ENCODE measurements around the gene SCAPER.

SCAPER gene

DNA sequence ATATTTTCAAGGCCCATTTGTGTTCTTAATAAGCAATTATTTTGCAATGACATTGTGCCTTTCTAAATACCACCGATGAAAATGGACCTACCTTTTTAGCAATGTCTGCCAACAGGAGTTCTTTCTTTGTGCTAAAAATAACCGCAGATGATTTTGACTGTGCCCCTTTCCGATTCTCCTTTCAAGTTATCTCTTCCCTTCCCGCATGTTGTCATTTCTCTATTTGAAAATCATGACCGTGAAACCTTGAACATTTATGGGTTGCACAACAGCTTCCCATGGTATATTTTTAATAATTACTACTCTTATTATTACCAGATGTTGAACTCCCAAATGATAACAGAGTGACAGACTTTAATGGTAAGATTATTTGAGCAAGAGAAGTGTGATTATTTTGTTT is 583.5 kb downstream of the SCAPER start:
- TF ChIP-seq, protein P1, sequence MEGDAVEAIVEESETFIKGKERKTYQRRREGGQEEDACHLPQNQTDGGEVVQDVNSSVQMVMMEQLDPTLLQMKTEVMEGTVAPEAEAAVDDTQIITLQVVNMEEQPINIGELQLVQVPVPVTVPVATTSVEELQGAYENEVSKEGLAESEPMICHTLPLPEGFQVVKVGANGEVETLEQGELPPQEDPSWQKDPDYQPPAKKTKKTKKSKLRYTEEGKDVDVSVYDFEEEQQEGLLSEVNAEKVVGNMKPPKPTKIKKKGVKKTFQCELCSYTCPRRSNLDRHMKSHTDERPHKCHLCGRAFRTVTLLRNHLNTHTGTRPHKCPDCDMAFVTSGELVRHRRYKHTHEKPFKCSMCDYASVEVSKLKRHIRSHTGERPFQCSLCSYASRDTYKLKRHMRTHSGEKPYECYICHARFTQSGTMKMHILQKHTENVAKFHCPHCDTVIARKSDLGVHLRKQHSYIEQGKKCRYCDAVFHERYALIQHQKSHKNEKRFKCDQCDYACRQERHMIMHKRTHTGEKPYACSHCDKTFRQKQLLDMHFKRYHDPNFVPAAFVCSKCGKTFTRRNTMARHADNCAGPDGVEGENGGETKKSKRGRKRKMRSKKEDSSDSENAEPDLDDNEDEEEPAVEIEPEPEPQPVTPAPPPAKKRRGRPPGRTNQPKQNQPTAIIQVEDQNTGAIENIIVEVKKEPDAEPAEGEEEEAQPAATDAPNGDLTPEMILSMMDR (IDR thresholded peaks at IDR 0.05) = no peak

- TF ChIP-seq, protein P1 (IDR thresholded peaks at IDR 0.05) = no peak
These were observed 584.0 kb downstream of the SCAPER start for GRCh38 chr15:76321171-76321570.

- TF ChIP-seq, protein P1 (IDR thresholded peaks at IDR 0.05) = no peak
These were observed 585.1 kb downstream of the SCAPER start for GRCh38 chr15:76320012-76320411.

- TF ChIP-seq, protein P1 (IDR thresholded peaks at IDR 0.05) = no peak
These were observed 591.4 kb downstream of the SCAPER start for GRCh38 chr15:76313731-76314130.

DNA sequence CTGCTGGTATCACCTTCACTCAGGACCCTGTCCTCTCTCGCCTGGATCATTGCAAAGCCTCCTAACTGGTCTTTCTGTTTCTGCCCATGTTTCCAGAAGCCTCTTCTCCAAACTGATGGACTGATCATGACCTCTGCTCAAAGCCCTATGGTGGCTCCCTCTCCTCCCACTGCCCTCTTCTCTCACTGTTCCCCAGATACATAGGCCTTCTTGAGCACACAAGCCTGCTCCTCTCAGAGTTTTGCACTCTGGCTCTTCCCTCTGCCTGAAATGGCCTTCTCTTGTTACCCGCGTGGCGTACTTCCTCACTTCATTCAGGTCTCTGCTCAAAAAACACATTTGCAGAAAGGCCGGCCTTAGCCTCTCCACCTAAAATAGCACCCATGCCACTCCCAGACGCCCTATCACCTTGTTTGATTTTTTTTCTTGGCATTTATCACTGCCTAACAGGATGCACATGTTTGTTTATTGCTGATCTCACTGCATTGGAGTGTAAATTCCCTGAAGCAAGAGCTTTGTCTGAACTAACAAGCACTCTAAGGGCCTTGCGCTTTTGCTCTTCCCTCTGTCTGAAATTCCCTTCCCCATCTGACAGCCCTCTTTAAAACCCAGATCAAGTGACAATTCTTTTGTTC is 592.5 kb downstream of the SCAPER start:
- TF ChIP-seq, protein P1 (IDR thresholded peaks at IDR 0.05) = no peak

GRCh38 chr15:76311100-76311953 is 593.8 kb downstream of the SCAPER start, which contains the start of gene ETFA:
ETFA (minus strand) TSS chr15:76311469; CDS start chr15:76311388, 81 bp downstream.
- TF ChIP-seq, protein P1 (IDR thresholded peaks at IDR 0.05) = no peak

DNA sequence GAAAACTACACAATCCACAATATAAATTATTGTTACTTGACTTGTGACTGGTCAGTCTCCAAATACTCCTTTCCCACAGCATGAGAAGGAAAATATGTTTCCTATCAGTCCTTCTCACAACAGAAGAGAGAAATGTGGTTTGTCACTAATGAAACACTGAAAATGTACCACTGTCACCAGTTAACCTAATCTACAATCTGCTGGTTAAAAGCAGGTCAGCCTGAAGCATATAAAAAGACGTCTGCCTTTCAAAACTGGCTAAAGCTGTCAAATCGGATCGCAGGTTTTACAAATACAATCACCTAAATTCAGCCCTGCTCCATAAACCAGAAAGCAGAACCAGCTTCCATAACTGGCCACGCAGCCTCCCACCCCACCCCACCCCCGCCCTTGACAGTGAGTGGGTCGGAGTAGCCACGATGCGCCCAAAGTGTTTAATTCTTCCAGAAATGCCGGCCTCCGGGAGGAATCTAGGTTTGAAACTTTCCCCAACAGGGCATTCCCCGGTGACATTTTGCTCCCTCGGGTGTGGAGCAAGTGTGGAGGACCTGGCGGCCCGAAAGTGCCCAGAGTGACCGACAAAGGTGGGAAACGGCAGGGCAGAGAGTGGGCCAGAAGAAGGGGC is 594.6 kb downstream of the SCAPER start:
- TF ChIP-seq, protein P1 (IDR thresholded peaks at IDR 0.05) = no peak

Data from LNCAP (cell line).